CD4-positive, alpha-beta T cell treated with Interleukin-15 for 4 hours (primary cell): Measurements from ENCODE around the gene RGS7.
"Not testable (repeated sequence)": the region's sequence is repeated elsewhere in the genome, so short reads cannot be mapped to it uniquely, and the experiment has no call there.

Experiments used
- DNase-seq: peaks from one replicate; pipeline ENCODE4 v3.0.0-alpha.2; 2020; ENCODE audit warnings: low spot score

RGS7 gene

GRCh38 chr1:240829487-240829886, 527.5 kb downstream of the RGS7 start:
- no peak for DNase-seq

- no peak for DNase-seq
Observed at GRCh38 chr1:240827786-240828185, 529.2 kb downstream of the RGS7 start.

- no peak for DNase-seq
Observed at GRCh38 chr1:240824238-240824637, 532.8 kb downstream of the RGS7 start.

- DNase-seq = no peak
Observed at GRCh38 chr1:240823357-240823756, 533.6 kb downstream of the RGS7 start.

GRCh38 chr1:240821925-240822324, 535.1 kb downstream of the RGS7 start:
- no peak for DNase-seq

GRCh38 chr1:240820816-240821215, 536.2 kb downstream of the RGS7 start:
- DNase-seq = no peak

- no peak for DNase-seq
Observed at GRCh38 chr1:240816472-240816871, 540.5 kb downstream of the RGS7 start.

GRCh38 chr1:240813720-240814119, 543.3 kb downstream of the RGS7 start:
- DNase-seq = no peak

- DNase-seq = no peak
Observed at GRCh38 chr1:240811256-240811655, 545.7 kb downstream of the RGS7 start.

GRCh38 chr1:240808381-240808780, 548.6 kb downstream of the RGS7 start:
- DNase-seq = no peak

- DNase-seq = no peak
Observed at GRCh38 chr1:240806200-240806745, 550.7 kb downstream of the RGS7 start.

GRCh38 chr1:240804475-240804874, 552.5 kb downstream of the RGS7 start:
- no peak for DNase-seq

GRCh38 chr1:240803151-240803550, 553.9 kb downstream of the RGS7 start:
- DNase-seq = no peak

- DNase-seq = no peak
Observed at GRCh38 chr1:240802271-240802670, 554.7 kb downstream of the RGS7 start.

GRCh38 chr1:240801442-240801841, 555.6 kb downstream of the RGS7 start:
- DNase-seq = no peak

- no peak for DNase-seq
Observed at GRCh38 chr1:240800291-240800690, 556.7 kb downstream of the RGS7 start.

- DNase-seq = no peak
Observed at GRCh38 chr1:240797050-240797449, 560.0 kb downstream of the RGS7 start.

GRCh38 chr1:240794046-240794843, 562.8 kb downstream of the RGS7 start:
- DNase-seq = no peak

GRCh38 chr1:240792915-240793529, 564.0 kb downstream of the RGS7 start:
- no peak for DNase-seq

- no peak for DNase-seq
Observed at GRCh38 chr1:240790856-240791255, 566.1 kb downstream of the RGS7 start.

- DNase-seq = no peak
Observed at GRCh38 chr1:240786880-240787279, 570.1 kb downstream of the RGS7 start.

- no peak for DNase-seq
Observed at GRCh38 chr1:240784776-240785175, 572.2 kb downstream of the RGS7 start.

- not testable (repeated sequence) for DNase-seq
Observed at GRCh38 chr1:240783728-240784137, 573.3 kb downstream of the RGS7 start.
